ENCODE results near the gene BORA. TPM values are rescaled to one million over a fixed set of nuclear protein-coding genes. Genes with fewer than 3 reads are reported as not detected.
A peak's percentile ranks its signal among the peaks of the same experiment; 100 is the strongest.
"Not testable (repeated sequence)": the region's sequence is repeated elsewhere in the genome, so short reads cannot be mapped to it uniquely, and the experiment has no call there.

The BORA gene
- total RNA-seq, 1 donor from 2014 or later = 3.7 TPM

DNA sequence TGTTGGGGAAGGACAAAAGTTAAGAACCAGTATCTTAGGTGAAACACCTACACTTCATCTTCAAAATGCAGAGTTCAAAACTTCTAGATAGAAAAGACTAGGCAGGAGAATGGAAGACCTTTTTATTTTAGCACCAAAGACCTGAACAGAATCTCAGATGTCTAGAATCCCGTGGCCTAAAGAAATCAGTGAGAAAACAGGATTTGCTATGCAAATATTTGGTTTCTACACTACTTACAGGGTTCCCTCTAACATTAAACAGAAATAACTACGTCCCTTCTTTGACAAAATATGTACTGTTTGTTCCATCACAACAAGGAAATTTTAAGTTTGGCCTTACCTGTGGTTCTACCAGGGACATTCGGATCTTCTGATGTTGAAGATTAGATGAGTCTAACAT lies 32.5 kb downstream of the BORA start:
- no peak for DNase-seq (ENCODE audit: low read depth)

DNA sequence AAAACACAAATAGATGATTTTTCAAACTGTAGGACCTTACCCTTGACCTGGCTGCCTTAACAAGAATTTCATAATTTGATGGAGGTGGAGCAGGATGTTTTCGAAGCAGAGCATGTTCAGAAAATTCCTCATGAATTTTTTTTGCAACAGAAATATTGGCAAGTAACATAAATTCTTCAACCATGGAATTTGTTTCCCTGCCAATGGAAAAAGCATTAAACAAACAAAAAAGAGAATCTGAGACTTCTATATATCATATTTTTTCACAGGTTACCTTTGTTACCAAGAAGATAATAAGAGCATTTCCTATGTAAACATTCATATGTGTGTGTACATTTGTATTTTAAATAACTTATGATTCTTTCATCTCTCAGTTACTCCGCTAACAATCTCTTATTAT lies 35.7 kb downstream of the BORA start:
- no peak for DNase-seq (ENCODE audit: low read depth)

DNA sequence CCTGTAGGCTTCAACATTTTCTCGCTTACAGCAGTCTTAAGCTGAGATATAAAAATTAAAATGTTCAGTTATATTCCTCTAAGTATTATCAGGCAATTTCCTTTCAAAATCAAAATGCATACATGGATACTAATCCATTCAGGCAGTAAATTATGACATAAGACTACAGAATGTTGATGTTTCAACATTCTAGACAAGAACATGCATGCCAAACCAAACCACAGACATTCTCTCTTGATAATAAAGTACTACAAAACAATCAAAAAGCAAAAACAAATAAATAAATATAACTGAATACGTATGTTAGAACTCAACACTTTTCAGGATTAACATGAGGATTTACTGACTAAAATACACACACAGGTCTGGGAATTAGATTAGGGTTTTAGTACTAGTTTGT lies 46.3 kb downstream of the BORA start:
- no peak for DNase-seq (ENCODE audit: low read depth)

DNA sequence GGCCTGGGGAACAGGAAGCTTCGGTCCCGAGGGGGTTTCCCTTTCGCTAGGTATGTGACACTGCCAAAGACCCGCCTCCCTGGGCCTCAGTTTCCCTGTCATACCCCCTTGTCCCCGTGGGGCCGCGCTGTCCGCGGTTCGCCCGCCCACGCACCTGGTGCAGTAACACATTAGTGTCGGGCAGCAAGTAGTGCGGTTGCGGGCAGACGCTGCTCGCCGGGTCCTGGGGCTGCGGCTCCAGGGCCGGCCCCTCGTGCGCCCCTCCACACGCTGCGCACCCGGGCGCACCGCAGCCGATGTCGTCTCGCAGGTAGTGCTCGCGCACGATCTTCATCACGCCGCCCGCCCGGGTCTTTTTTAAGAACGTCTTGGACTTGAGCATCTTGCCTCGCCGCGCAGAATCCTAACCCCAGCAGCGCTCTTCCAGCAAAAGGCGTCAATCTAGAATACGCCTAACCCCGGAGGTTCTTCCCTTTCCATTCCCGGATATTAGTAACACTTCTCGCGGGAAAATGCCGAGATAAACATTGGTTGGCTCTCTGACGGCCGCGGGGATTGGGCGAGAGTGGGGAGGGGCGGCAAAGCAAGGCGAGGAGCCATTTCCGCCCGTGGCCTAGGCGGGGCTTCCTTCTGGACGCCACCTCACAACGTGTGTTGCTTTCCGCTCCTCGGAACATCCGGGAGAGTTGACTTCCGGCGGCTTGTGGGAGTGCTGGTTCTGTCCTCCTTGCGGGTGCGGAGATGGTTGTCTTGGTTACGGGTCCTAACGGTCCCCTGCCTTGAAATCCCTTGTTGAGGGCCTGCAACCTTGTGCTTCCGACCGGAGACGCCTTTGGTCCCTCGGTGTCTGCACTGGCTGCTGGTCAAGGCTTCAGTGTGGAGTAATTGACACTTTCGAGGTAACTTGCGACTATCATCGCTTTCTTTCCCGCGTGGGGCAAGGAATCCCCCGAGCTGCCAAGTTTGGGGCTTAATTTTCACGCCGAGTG lies 54.0 kb downstream of the BORA start, which contains the start of the genes DIS3 and PIBF1:
Gene DIS3 (minus strand): TSS at position 450 of the 989 bp plus-strand sequence. CDS start 68 bp downstream, at position 382.
Gene PIBF1 (plus strand): TSS at position 683 of the 989 bp plus-strand sequence. CDS start 1,337 bp downstream, outside the sequence.
- DNase-seq (ENCODE audit: low read depth) = peak; percentile 99

DNA sequence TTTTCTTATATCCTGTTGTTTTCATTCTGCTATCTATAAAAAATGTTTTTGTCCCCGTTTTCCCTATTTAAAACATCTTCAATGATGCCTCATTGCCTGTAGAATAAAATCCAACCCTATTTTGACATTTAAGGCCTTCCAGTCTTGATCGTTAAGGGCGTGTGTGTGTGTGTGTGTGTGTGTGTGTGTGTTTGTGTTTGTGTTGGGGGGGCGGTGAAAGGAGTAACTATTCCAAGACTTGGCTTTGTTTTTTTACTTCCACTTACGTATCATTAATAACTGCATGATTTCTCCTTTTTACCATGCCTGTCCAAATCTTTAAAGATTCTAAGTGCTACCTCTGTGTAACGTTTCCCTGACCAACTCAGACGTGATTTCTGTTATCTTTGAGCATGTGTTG lies 55.0 kb downstream of the BORA start:
- peak; percentile 20 for DNase-seq (ENCODE audit: low read depth)

DNA sequence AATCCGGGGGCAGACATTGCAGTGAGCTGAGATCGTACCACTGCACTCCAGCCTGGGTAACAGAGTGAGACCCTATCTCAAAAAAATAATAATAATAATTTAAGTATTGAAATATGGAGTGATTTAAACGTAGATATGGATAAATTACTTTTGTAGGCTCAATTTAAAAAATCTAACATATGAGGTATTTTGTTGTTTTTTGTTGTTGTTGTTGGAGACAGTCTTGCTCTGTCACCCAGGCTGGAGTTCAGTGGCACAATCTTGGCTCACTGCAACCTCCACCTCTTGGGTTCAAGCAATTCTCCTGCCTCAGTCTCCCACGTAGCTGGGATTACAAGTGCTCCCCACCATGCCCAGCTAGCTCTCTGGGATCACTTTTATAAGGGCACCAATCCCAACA lies 57.0 kb downstream of the BORA start:
- DNase-seq (ENCODE audit: low read depth) = not testable (repeated sequence)

DNA sequence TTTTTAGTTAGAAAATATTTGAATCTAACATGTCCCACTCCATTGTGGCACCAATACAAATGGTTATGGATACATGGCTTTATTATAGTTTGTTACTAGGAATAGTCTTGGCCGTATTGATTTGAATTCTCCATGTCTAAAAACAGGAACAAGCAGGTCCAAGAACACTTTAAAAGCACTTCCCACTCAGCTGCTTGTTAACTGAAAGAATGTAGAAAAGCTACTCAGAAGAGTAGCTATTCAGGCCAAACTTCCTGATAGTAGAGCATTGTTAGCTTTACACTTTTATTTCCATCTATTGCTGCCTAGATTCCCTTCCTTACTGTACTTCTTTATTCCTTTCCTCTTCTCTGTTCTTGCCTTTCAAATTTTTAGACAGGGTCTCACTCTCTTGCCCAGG lies 61.1 kb downstream of the BORA start:
- DNase-seq (ENCODE audit: low read depth) = no peak

DNA sequence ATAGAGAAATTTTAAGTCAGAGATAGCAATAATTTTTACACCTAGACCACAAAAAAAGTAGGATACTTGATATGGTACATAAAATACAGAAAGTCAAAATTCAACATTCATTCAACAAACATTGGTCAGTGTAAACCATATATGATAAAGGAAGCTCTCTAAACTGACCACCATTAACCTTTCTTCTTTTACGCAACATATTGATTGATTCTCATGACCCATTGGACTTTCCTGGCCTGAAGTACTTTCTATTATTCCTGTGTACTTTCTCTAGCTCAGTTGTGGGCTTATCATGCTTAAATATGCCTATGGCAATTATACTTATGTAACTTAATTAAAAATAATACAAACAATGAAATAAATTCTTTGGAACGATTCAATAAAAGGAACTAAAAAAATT lies 64.9 kb downstream of the BORA start:
- DNase-seq (ENCODE audit: low read depth) = no peak

DNA sequence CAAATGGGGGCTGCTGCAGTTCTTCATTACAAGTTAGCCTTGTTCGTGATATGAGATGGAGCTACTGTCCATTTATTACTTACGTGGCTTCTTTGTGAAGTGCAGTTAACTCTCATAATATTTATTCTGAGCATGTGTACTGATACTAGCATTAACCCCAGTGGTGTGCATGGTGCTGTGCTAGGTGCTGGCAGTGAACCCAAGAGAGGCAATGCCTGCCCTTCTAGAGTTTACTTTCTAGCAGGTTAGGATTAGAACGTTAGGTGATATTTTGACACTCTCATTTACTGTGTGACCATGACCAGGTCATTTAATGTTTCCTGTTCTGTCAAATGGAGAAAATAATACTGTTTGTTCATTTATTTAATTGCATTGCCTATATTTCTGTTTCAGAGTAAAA lies 71.1 kb downstream of the BORA start:
- no peak for DNase-seq (ENCODE audit: low read depth)

DNA sequence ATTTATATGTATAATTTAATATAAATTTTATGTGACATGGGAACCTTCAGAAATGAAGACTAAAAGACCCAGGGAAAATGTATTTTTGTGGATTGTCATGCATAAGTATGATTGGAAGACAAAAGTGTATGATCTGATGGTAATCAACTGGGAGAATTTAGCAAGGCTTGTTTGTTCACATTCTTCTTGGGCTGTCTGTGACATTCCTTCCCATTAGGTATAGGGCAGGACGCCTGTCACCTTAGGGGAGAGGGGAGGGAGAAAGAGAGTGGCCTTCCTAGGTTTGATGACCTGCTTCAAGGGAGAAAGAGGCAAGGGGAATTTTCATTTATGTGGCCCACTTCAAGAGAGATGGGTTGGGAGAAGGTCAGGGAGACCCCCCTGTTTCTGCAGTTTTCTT lies 76.6 kb downstream of the BORA start:
- no peak for DNase-seq (ENCODE audit: low read depth)

Other genes with a start within 250 kb of the BORA start
- gene MZT1, start 294 bp upstream of the BORA start, total RNA-seq = 28.6 and 36.0 TPM in 2 replicates
- 29.0 and 31.4 TPM in 2 replicates for gene DIS3, start 54.0 kb downstream of the BORA start, total RNA-seq
- 17.5 and 19.6 TPM in 2 replicates for gene PIBF1, start 54.2 kb downstream of the BORA start, total RNA-seq